K562 (cell line): ENCODE measurements around the gene FCRL6. TPM values are rescaled to one million over a fixed set of nuclear protein-coding genes. Genes with fewer than 3 reads are reported as not detected.

ENCODE experiments used
- ATAC-seq: fragments of 200-7000 bp; cut with Tn5 transposase; 3 replicates; pipeline ENCODE4 v1.9.1; 2020; ENCODE audit warnings: moderate library complexity
- BruUV-seq: library from RNA; stranded (reverse); fragments of 400-500 nt; replicated peaks from 2 replicates; lab custom pipeline; 2021; lab: Mats Ljungman, UMichigan
- CTCF ChIA-PET: fragments of 300-600 bp; formaldehyde crosslinking; extraction: SDS; loops from one replicate; lab custom pipeline; 2021; ENCODE audit warnings: low intra/inter-chr PET ratio; lab: Yijun Ruan, JAX
- POLR2A ChIA-PET: fragments of 300-600, 350-650 bp; sonication (Branson Sonifier 250); formaldehyde crosslinking; extraction: SDS; loops from one replicate; lab custom pipeline; 2021; ENCODE audit warnings: antibody characterized with exemption, inconsistent platforms; lab: Yijun Ruan, JAX
- DNase-seq, 4 experiments: peaks; one replicate each; pipeline versions ENCODE4 v3.0.0 to v3.0.0-alpha.2; 2011 to 2018; ENCODE audit warnings: low spot score in 3 of 4, mixed read lengths in 3 of 4; ENCODE audit errors: extremely low read depth in 1 of 4
- FAIRE-seq: peaks from 2 replicates; lab custom pipeline; 2011; peaks lifted over from hg19 to GRCh38; lab: Jason Lieb, UNC
- H2AFZ ChIP-seq: 2 replicates; pipeline ENCODE4 v1.6.0; 2011; ENCODE audit warnings: low read depth, low read length, control low read depth, inconsistent platforms
- H3K27ac ChIP-seq: fragments of 200-600 bp; 3 replicates; pipeline ENCODE4 v1.8.0; 2011; ENCODE audit warnings: low read depth, mild to moderate bottlenecking, control low read depth, inconsistent platforms, low read length, moderate library complexity, mixed read lengths; ENCODE audit errors: extremely low read depth
- H3K27me3 ChIP-seq, 2 experiments: fragments of 300-600 bp in 1 of 2; 2 replicates in 1 of 2; 3 replicates in 1 of 2; pipeline versions ENCODE4 v1.6.0 to v1.8.0; 2011; ENCODE audit warnings: inconsistent platforms in 2 of 2, low read length in 2 of 2, mild to moderate bottlenecking in 1 of 2, mixed read lengths in 1 of 2, moderate library complexity in 1 of 2; ENCODE audit not compliant: control insufficient read depth in 2 of 2, insufficient read depth in 2 of 2
- H3K36me3 ChIP-seq: fragments of 300-600 bp; 3 replicates; pipeline ENCODE4 v1.8.0; 2011; ENCODE audit warnings: mild to moderate bottlenecking, low read length, inconsistent platforms; ENCODE audit not compliant: control insufficient read depth, insufficient read depth
- H3K4me1 ChIP-seq, 2 experiments: fragments of 200-600 bp in 1 of 2; replicated peaks in 1 of 2; 2 replicates in 1 of 2; 3 replicates in 1 of 2; pipeline versions ENCODE4 v1.5.1 to v1.8.0; 2011; ENCODE audit warnings: inconsistent platforms in 2 of 2, low read length in 2 of 2, mild to moderate bottlenecking in 1 of 2, mixed read lengths in 1 of 2, moderate library complexity in 1 of 2; ENCODE audit not compliant: control insufficient read depth in 2 of 2, insufficient read depth in 2 of 2
- H3K4me2 ChIP-seq: 2 replicates; pipeline ENCODE4 v1.6.1; 2011; ENCODE audit warnings: low read length, control low read depth, inconsistent platforms, mixed read lengths; ENCODE audit not compliant: insufficient read depth
- H3K4me3 ChIP-seq: fragments of 200-600 bp; sonication (generic), shearing (Covaris generic); 2 replicates; pipeline ENCODE4 v1.5.1; 2016; ENCODE audit warnings: control low read depth, inconsistent platforms
- H3K79me2 ChIP-seq: fragments of 200-600 bp; 3 replicates; pipeline ENCODE4 v1.8.0; 2011; ENCODE audit warnings: low read length, inconsistent platforms; ENCODE audit not compliant: control insufficient read depth, insufficient read depth
- H3K9ac ChIP-seq, 2 experiments: 2 replicates each; pipeline versions ENCODE4 v1.6.0 to v1.6.1; 2011; ENCODE audit warnings: low read depth in 2 of 2, low read length in 2 of 2, control low read depth in 1 of 2, inconsistent platforms in 1 of 2, mild to moderate bottlenecking in 1 of 2, mixed read lengths in 1 of 2; ENCODE audit not compliant: insufficient read depth in 1 of 2
- H3K9me1 ChIP-seq: one replicate; pipeline ENCODE4 v1.6.0; 2011; ENCODE audit warnings: inconsistent platforms, mild to moderate bottlenecking, low read length, moderate library complexity; ENCODE audit not compliant: control insufficient read depth, insufficient read depth
- H3K9me3 ChIP-seq: replicated peaks from 2 replicates; pipeline ENCODE4 v1.5.1; 2011; ENCODE audit warnings: low read depth, low read length, inconsistent platforms; ENCODE audit not compliant: control insufficient read depth, insufficient read depth
- H4K20me1 ChIP-seq: replicated peaks from 2 replicates; pipeline ENCODE4 v1.6.1; 2011; ENCODE audit warnings: low read length, inconsistent platforms, mixed read lengths; ENCODE audit not compliant: control insufficient read depth, insufficient read depth
- BMI1 ChIP-seq: fragments of 150-350 bp; IDR thresholded peaks from 2 replicates; pipeline ENCODE4 v1.6.1; 2014; ENCODE audit warnings: low read length
- BRF2 ChIP-seq: IDR thresholded peaks from 3 replicates; pipeline ENCODE4 v1.6.1; 2011; ENCODE audit warnings: borderline replicate concordance, mild to moderate bottlenecking; ENCODE audit not compliant: insufficient read length, insufficient read depth
- CEBPZ ChIP-seq: fragments of 150-350 bp; IDR thresholded peaks from 2 replicates; pipeline ENCODE4 v1.6.1; 2014; ENCODE audit warnings: low read depth, mild to moderate bottlenecking, low read length, borderline replicate concordance
- CLOCK ChIP-seq: fragments of 250-450 bp; sonication (Bioruptor Pico); IDR thresholded peaks from 2 replicates; pipeline ENCODE4 v1.4.0; 2020; ENCODE audit warnings: mild to moderate bottlenecking, moderate library complexity, borderline replicate concordance
- CXXC5 ChIP-seq: fragments of 250-450 bp; sonication (Bioruptor Pico); IDR thresholded peaks from 2 replicates; pipeline ENCODE4 v1.8.0; 2022; ENCODE audit warnings: inconsistent platforms, mild to moderate bottlenecking, moderate library complexity
- HLTF ChIP-seq: fragments of 450-650 bp; IDR thresholded peaks from 2 replicates; pipeline ENCODE4 v1.6.1; 2016
- HMG20B ChIP-seq: fragments of 250-450 bp; sonication (Bioruptor Pico); IDR thresholded peaks from 2 replicates; pipeline ENCODE4 v1.5.0; 2021; ENCODE audit warnings: mild to moderate bottlenecking
- IRF9 ChIP-seq: fragments of 450-650 bp; IDR thresholded peaks from 2 replicates; pipeline ENCODE4 v1.6.1; 2016; ENCODE audit warnings: missing biosample characterization, missing genetic modification characterization
- MEF2A ChIP-seq: IDR thresholded peaks from 2 replicates; pipeline ENCODE4 v1.6.1; 2011; ENCODE audit warnings: low read depth, mild to moderate bottlenecking, low read length, moderate library complexity; ENCODE audit not compliant: control insufficient read depth
- RFX7 ChIP-seq: fragments of 250-450 bp; sonication (Bioruptor Pico); IDR thresholded peaks from 2 replicates; pipeline ENCODE4 v1.5.1; 2021; ENCODE audit warnings: mild to moderate bottlenecking
- TCF3 ChIP-seq: sonication (generic); formaldehyde crosslinking; IDR thresholded peaks from 2 replicates; pipeline ENCODE4 v1.4.0; 2020; ENCODE audit warnings: mild to moderate bottlenecking, missing genetic modification reagents
- TSC22D4 ChIP-seq: fragments of 450-650 bp; IDR thresholded peaks from 2 replicates; pipeline ENCODE4 v1.6.1; 2016; ENCODE audit warnings: missing genetic modification characterization, missing biosample characterization, control low read depth
- ZNF785 ChIP-seq: fragments of 250-450 bp; sonication (Bioruptor Pico); IDR thresholded peaks from 2 replicates; pipeline ENCODE4 v1.4.0; 2020; ENCODE audit warnings: mild to moderate bottlenecking
- ZSCAN32 ChIP-seq: fragments of 450-650 bp; formaldehyde crosslinking; IDR thresholded peaks from 2 replicates; pipeline ENCODE4 v1.4.0; 2020; ENCODE audit warnings: mild to moderate bottlenecking, moderate library complexity
- WGBS: fragments of 100-300 bp; shearing (Covaris generic); methylation state at CpG from one replicate; pipeline ENCODE4 v1.1.6; 2016; ENCODE audit warnings: low coverage, mixed read lengths; ENCODE audit not compliant: insufficient coverage; ENCODE audit errors: missing lambda C conversion rate; 5-methylcytosine and 5-hydroxymethylcytosine counted together
- in situ Hi-C: fragments of 300-500 bp; cut with MboI; formaldehyde crosslinking; loops from 4 replicates; pipeline ENCODE4 v1.15.0; 2018; ENCODE audit warnings: inconsistent platforms, mixed read lengths
- intact Hi-C: fragments of 100-400 bp; cut with micrococcal nuclease; formaldehyde crosslinking; loops from 2 replicates; pipeline ENCODE4 v1.14.2; 2022
- polyA plus RNA-seq, 8 experiments: library from polyadenylated mRNA; depleted of rRNA in 4 of 8; stranded (reverse) in 5 of 8; unstranded in 3 of 8; fragments of >200 nt; fragmentation: Nextera tagmentation in 2 of 8; fragmentation: Illumina TruSeq in 1 of 8; extraction: Ambion mirVana in 2 of 8; extraction: Trizol in 1 of 8; gene quantifications; 2 replicates each; pipeline versions ENCODE4 v1.2.1 to v1.2.3, GENCODE V29; 2011 to 2014; ENCODE audit warnings: inconsistent platforms in 1 of 8, missing spikeins in 1 of 8
- total RNA-seq, 7 experiments: library from RNA; depleted of rRNA in 6 of 7; stranded (reverse); fragments of >200 nt in 6 of 7; fragmentation: Illumina TruSeq in 2 of 7; extraction: Trizol in 2 of 7; gene quantifications; 2 replicates each; pipeline versions ENCODE4 v1.2.1 to v1.2.3, GENCODE V29; 2011 to 2021; ENCODE audit warnings: low replicate concordance in 1 of 7

The FCRL6 gene
- total and polyA plus RNA-seq, 9 of the 15 experiments (the other 6 are each of a cell fraction or from before 2014, with no cell fraction given), result not detected

DNA sequence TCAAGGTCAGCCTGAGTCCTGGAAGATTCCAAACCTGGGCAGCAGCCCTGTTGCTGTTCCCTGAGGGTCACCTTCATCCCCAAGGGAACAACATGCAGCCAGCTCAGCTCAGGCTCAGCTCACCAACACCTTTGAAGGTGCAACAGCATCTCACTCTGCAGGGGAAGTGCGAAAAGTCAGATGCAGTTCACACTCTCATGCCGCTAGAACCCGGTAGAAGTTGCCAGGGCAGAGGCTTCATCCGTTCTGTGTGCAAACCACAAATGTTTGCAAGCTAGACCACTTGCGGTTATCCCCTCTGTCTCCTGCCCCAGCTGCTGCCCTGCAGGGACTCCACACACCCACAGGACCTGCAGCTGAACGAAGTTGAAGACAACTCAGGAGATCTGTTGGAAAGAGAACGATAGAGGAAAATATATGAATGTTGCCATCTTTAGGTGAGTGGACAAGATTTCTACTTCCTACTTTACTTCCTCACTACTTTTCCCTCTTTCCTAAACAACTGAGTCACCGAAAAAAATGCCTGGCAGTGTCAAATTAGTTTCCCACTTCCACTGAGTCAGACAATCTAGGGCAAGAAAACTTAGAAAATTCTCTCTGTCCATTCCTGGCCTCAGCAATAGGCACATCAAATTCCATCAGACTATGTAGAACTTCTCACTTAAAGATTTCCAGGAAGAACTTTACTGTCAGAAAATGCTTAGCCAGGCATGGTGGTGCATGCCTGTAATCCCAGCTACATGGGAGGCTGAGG, 1.8 kb upstream of the FCRL6 start:
- no peaks in the 10 kb centered on the region for H3K79me2 ChIP-seq
- H3K4me1 ChIP-seq, result no peaks in the 10 kb centered on the region
- in situ Hi-C loops, result no loop called here
- CTCF ChIA-PET, result interaction anchor here (4.3 to 4.4 kb wide), 2 partner anchors 91 to 206 kb away, joined by 36 to 44 read pairs; no protein-coding TSS in a partner anchor
- BruUV-seq, result no TSS peak
- no peak for FAIRE-seq
- no peaks in the 10 kb centered on the region for H3K36me3 ChIP-seq
- peaks cover 27 to 40% of the 10 kb centered on the region in 2 experiments for H3K27me3 ChIP-seq
- ATAC-seq, result no peak
- peaks cover 3% of the 10 kb centered on the region; the same call in 1 of the 2 replicates for H4K20me1 ChIP-seq
- POLR2A ChIA-PET, result interaction anchor here (0.7 kb wide), 1 partner anchor 113 kb away, joined by 3 read pairs; no protein-coding TSS in a partner anchor
- H2AFZ ChIP-seq, result no peak overlapping the region
- DNase-seq, result no peak
- intact Hi-C loops, result no loop called here
- H3K4me2 ChIP-seq, result no peak overlapping the region
- 1% methylated on average over 8 of the region's 8 CpGs for WGBS
- no peaks in the 10 kb centered on the region for H3K9me3 ChIP-seq
- H3K9me1 ChIP-seq, result no peaks in the 10 kb centered on the region
- H3K4me3 ChIP-seq, result no peak overlapping the region
- H3K27ac ChIP-seq, result no peak overlapping the region
- no peak overlapping the region for H3K9ac ChIP-seq
- TF ChIP-seq MEF2A, result no peak
- TF ChIP-seq TSC22D4 (tag), result no peak
- no peak for TF ChIP-seq HLTF
- TF ChIP-seq BRF2, result no peak
- no peak for TF ChIP-seq TCF3 (CRISPR knock-in tag)
- TF ChIP-seq BMI1, result no peak
- TF ChIP-seq ZNF785 (CRISPR knock-in tag), result no peak
- no peak for TF ChIP-seq CXXC5
- TF ChIP-seq ZSCAN32 (CRISPR knock-in tag), result no peak
- no peak for TF ChIP-seq CLOCK
- no peak for TF ChIP-seq RFX7 (CRISPR knock-in tag)
- no peak for TF ChIP-seq CEBPZ
- no peak for TF ChIP-seq HMG20B
- TF ChIP-seq IRF9 (tag), result no peak
